ENCODE results near the gene RNASE12.
"Not testable (repeated sequence)": the region's sequence is repeated elsewhere in the genome, so short reads cannot be mapped to it uniquely, and the experiment has no call there.

The RNASE12 gene

DNA sequence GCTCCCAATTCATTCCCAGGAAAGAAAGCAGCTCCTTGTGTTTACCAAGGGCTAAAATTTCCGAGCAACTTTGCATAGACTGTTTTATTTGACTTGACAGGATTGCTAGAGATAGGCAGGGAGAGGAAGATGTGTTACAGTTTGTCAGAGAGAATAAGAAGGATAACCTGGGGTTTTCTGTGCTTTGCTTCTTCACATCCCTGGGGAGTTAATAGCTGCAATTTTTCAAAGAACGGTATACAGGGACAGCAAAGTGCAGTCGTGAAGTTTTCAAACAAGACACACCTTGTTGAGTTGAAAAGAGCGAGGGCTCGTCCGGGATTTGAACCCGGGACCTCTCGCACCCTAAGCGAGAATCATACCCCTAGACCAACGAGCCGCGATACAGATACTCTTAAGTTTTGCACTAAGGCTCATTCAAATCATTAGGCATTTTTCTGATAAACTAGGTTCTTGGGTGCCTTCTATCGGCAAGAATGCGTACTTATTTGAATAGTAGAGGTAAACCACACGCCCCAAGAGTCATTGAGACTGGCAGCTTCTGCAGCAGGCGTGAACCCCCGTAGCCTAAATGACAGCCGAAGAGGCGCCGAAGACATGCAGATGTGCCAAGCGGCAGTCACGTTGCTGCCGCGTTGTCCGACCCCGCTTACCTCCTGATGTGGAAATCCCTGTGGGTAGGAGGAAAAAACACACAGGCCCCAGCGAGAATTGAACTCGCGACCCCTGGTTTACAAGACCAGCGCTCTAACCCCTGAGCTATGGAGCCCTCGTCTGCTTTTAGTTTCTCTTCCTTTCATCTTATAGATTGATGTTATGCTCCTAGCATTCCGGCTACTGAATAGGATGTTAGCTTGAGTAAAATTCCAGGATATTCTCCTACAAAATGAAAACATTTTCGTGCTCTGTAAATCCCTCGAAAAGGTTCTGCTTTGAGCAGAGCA is 22.2 kb upstream of the RNASE12 start:
- peak; percentile 88 for DNase-seq

GRCh38 chr14:20612403-20612802 is 21.2 kb upstream of the RNASE12 start:
- DNase-seq: no peak

- DNase-seq: no peak
Measured at GRCh38 chr14:20611277-20611676, 20.1 kb upstream of the RNASE12 start.

DNA sequence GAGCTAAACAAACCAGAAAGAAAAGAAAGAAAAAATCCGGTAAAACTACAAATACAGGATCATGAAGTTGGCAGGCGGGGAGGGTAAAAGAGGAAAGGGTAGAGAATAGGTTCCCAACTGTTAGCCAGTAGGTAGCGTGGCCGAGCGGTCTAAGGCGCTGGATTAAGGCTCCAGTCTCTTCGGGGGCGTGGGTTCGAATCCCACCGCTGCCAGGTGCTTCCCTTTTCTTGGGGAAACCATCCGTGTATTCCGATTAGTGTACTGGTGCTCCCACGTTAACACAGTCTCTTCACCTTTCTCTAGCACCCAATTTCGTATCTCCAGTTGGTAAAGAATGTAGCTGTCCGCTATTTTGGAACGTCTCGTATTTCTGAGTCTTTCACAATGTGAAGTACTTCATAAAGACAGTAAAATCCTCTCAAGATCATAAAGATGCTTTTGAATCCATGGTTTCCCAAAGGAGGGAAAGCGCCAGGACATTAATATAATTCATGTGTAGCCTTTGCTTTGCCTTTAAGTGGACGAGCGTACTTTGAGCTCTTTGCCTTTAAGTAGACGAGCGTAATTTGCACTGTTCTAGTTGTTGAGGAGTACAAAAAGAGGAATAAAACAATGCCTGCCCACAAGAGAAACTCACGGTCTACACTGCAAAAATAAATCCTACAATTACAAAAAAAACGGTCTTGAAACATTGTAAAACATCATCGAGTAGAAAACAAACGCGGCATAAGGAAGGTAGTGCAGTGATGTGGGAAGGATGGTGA is 19.0 kb upstream of the RNASE12 start:
- peak; percentile 76 for DNase-seq

- DNase-seq: peak; percentile 77
Measured at GRCh38 chr14:20609215-20610001, 18.2 kb upstream of the RNASE12 start.

- no peak for DNase-seq
Measured at GRCh38 chr14:20608383-20609110, 17.4 kb upstream of the RNASE12 start.

- no peak for DNase-seq
Measured at GRCh38 chr14:20607617-20608016, 16.4 kb upstream of the RNASE12 start.

DNA sequence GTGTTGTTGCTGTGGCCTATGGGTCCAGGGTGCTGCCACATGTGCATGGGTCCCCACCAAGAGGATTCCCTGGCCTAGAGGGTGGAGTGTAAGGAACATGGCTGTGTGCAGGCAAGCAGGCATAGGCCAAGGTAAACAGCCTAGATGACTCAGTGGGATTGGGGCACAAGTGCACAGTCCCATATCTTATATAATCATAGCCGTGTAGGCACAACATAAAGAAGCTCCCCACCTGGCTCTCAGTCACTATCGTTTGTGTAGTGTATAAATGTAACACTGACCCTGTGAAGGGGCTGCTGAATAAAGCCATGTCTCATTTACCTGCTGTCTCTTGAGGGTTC is 15.7 kb upstream of the RNASE12 start:
- DNase-seq: no peak

- no peak for DNase-seq
Measured at GRCh38 chr14:20606190-20606901, 15.2 kb upstream of the RNASE12 start.

- no peak for DNase-seq
Measured at GRCh38 chr14:20603813-20604690, 12.9 kb upstream of the RNASE12 start.

GRCh38 chr14:20602583-20602982 is 11.4 kb upstream of the RNASE12 start:
- DNase-seq: no peak

DNA sequence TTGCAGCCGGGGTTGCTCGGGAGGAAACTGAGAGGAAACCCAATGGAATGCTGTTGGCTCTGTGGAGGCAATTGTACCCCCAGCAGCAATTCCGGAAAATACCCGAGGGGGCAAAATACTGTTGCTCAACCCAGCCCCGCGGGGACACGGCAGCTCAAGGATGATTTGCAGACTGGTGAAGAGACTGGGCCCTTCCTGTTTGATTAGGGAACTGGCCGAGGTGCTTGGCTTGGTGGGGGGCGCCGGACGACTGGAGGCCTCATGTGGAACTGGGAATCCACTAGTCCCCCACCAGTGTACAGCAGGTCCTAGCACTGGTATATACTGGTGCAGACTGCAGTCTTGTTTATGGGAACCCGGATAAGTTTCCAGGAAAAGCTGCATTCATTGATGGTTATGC is 10.3 kb upstream of the RNASE12 start:
- no peak for DNase-seq

DNA sequence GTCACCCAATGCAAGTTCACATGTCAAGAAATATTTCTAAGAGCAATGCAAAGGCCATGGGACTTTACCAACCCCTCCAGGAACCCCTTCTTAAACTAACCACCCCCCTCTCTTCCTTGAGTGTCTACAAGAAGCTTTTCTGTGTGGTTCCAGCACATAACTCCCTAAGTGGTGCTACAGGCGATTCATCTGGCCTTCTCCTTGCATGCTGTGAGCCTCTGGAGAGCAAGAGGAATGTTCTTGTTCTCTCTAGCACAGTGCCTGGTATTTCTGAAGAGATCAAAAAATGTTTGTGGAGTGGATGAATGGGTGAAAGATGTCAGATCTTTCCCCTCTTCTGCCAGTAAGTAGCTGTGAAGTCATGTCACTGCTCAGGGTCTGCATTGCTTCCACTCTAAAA is 5.9 kb upstream of the RNASE12 start:
- no peak for DNase-seq

DNA sequence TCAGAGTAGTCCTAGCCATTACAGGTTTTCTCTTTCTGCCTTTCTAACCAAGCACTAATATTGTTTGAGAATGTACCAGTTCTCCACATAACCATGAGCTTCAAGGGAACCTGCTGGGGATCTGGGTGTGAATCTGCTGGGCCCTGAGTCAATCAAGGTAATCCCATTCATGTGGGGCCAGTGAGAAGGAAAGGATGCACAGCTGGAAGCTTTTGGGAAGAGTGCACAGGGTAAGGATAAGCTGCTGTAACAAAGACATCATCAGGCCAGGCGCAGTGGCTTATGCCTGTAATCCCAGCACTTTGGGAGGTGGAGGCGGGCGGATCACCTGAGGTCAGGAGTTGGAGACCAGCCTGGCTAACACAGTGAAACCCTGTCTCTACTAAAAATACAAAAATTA is 4.5 kb upstream of the RNASE12 start:
- not testable (repeated sequence) for DNase-seq

GRCh38 chr14:20592574-20592973 is 1.4 kb upstream of the RNASE12 start:
- no peak for DNase-seq

- DNase-seq: no peak
Measured at GRCh38 chr14:20587489-20588154, 3.6 kb downstream of the RNASE12 start, which contains the start of gene RNASE11. TSS of gene RNASE11 (minus strand) at chr14:20588001.

DNA sequence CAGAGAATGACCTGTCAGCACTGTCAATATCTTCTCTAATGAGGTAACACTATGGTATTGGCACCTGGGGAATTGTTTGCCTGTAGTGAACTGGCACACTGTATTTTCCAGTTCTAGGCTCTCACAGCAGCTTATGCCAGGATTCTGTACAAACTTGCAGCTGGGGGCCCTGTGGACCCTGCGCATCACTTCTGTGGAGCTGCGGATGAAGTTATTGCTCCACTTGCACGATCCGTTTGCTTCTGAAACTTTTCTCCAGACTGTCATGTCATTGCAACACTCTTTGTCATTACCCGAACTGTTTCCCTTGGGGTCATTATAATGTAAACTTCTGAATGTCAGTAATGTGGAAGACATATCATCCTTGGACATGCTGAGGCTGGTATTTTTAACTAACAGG is 7.3 kb downstream of the RNASE12 start:
- DNase-seq: no peak

DNA sequence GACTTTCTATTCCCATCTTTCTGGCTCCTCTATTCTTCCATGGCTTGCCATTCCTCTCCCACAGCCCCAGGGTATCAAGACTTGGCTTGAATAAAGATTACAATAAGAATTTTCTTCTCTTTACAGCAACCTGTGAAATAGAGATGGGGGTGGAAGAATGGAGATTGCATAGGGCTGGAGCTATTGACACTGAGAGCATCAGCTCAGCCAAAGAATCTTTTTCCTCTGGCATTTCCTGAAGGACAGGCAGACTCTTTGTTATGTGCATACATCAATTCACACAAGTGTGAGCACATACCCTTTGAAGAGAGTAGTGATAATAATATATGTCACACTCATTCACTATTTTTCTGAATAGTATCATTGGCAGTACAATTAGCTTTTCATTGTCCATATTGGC is 8.0 kb downstream of the RNASE12 start:
- no peak for DNase-seq

GRCh38 chr14:20580242-20580641 is 10.9 kb downstream of the RNASE12 start:
- DNase-seq: no peak
